ENCODE measurements around the gene CSAD. TPM values are rescaled to one million over a fixed set of nuclear protein-coding genes. Genes with fewer than 3 reads are reported as not detected.

CSAD gene
- polyA plus RNA-seq, 1 of the 3 experiments (the other 2 are of a cell fraction) = 32.2 TPM

DNA sequence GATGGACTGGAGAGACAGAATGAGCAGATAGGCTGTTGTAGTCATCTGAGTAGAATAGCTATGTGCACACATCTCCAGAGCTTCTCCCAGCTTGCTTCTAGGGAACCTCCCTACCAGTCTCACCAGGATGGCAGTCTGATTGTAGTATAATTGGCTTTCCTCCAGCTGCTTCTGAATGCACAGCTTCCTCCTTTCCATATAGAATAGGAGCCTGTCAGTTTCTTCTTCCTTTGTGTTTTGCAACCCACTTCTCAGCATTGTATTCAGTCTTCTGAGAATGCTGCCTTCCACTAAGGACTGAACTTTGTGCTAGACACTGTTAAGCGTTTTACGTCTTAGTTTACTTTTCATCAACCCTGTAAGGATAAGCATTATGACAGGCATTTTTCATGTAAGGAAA lies 2.2 kb upstream of the CSAD start:
- Histone ChIP-seq H3K36me3 (replicated peaks in 1 of 2; ENCODE audit: control insufficient read depth in 1 of 2, insufficient read depth in 2 of 2, low read length in 1 of 2) (peaks cover 56 to 57% of the 10 kb centered on the region in 2 experiments), H3K4me2 (peak overlapping the region; percentile 97), H3K4me1 (ENCODE audit: control insufficient read depth in 1 of 2, insufficient read depth in 2 of 2, low read depth in 1 of 2, low read length in 1 of 2) (peaks cover 16 to 37% of the 10 kb centered on the region in 2 experiments; a peak in 3 of 4 replicates), H3K9me2 (no peaks in the 10 kb centered on the region), H3F3A (replicated peaks; ENCODE audit: insufficient read depth) (peaks cover 20% of the 10 kb centered on the region), H3K79me2 (ENCODE audit: insufficient read depth) (peaks cover 41% of the 10 kb centered on the region), H3K27ac (ENCODE audit: low read depth in 2 of 2, low read length in 1 of 2) (no peak overlapping the region), H3K27me3 (ENCODE audit: insufficient read depth) (no peaks in the 10 kb centered on the region), H3K9ac (no peak overlapping the region), H3K9me3 (no peaks in the 10 kb centered on the region), H3K4me3 (ENCODE audit: low read depth in 2 of 2, low read length in 1 of 2) (peak overlapping the region in 1 of 2 experiments; percentile 0; a peak in 1 of 4 replicates), H2AFZ (ENCODE audit: low read depth) (no peak overlapping the region), H4K20me1 (ENCODE audit: insufficient read depth) (no peaks in the 10 kb centered on the region; the same call in 1 of the 2 replicates)
- TF ChIP-seq ELF1 (IDR thresholded peaks at IDR 0.05) = no peak
- TF ChIP-seq, protein P1, sequence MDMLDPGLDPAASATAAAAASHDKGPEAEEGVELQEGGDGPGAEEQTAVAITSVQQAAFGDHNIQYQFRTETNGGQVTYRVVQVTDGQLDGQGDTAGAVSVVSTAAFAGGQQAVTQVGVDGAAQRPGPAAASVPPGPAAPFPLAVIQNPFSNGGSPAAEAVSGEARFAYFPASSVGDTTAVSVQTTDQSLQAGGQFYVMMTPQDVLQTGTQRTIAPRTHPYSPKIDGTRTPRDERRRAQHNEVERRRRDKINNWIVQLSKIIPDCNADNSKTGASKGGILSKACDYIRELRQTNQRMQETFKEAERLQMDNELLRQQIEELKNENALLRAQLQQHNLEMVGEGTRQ (IDR thresholded peaks at IDR 0.05; ENCODE audit: borderline replicate concordance, low read depth, low read length) = no peak
- no peak for TF ChIP-seq CHD2 (IDR thresholded peaks at IDR 0.05; ENCODE audit: low read length, partially characterized antibody)
- TF ChIP-seq SIN3A (IDR thresholded peaks at IDR 0.05; ENCODE audit: borderline replicate concordance, low read depth, low read length) = no peak
- TF ChIP-seq, protein P2, sequence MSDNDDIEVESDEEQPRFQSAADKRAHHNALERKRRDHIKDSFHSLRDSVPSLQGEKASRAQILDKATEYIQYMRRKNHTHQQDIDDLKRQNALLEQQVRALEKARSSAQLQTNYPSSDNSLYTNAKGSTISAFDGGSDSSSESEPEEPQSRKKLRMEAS (IDR thresholded peaks at IDR 0.05; ENCODE audit: low read depth) = no peak
- no peak for TF ChIP-seq FOXM1 (IDR thresholded peaks at IDR 0.05; ENCODE audit: low read depth)
- no peak for TF ChIP-seq FOXJ3 (CRISPR knock-in tag; IDR thresholded peaks at IDR 0.05)
- CTCF ChIA-PET = interaction anchor here (0.7 to 23.1 kb wide), 9 partner anchors 8 to 85 kb away, joined by 3 to 272 read pairs (median 4); partner anchors contain the start of gene ESPL1
- DNase-seq = no peak
- WGBS (ENCODE audit: low lambda C conversion rate) = 98% methylated on average over 2 of the region's 2 CpGs
- POLR2A ChIA-PET = no interaction called here

DNA sequence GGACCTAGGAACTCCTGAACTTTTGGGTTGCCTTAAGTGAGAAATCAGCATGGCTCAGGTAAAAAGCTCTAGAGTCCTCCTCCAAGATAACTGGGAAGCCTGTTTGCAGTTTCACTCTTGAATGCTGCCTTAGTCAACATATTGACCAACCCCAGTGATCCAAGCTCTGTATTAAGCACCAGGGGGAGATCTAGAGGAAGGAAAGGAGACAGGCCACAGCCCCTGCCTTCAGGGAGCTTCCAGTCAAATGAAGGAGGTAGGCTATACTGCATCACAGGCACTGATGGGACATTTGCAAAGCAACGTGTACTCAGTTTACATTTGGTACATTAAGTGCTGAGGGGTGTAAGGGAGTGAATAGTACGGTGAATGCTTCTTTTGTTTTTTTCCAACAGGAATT lies 1.2 kb upstream of the CSAD start:
- WGBS (ENCODE audit: low lambda C conversion rate) = 97% methylated on average over 2 of the region's 2 CpGs
- ChIA-PET CTCF (interaction anchor here (0.6 to 23.1 kb wide), 16 partner anchors 9 to 129 kb away, joined by 3 to 272 read pairs (median 4); partner anchors contain the start of gene ESPL1), POLR2A (interaction anchor here (0.6 to 2.1 kb wide), 3 partner anchors 10 to 176 kb away, joined by 3 to 4 read pairs (median 4); partner anchors contain the start of genes EIF4B and ESPL1)

More for the DNA sequence above, 1.2 kb upstream of the CSAD start:
- H3F3A ChIP-seq (replicated peaks; ENCODE audit: insufficient read depth) = peaks cover 20% of the 10 kb centered on the region
- peak overlapping the region; percentile 83; the same call in 1 of the 2 replicates for H3K9ac ChIP-seq
- peaks cover 41% of the 10 kb centered on the region for H3K79me2 ChIP-seq (ENCODE audit: insufficient read depth)
- TF ChIP-seq MXI1 (IDR thresholded peaks at IDR 0.05; ENCODE audit: low read depth, low read length) (no peak), FOXM1 (IDR thresholded peaks at IDR 0.05; ENCODE audit: low read depth) (no peak), SIN3A (IDR thresholded peaks at IDR 0.05; ENCODE audit: borderline replicate concordance, low read depth, low read length) (no peak), ELF1 (IDR thresholded peaks at IDR 0.05) (no peak), RCOR1 (IDR thresholded peaks at IDR 0.05; ENCODE audit: low read length) (no peak), TEAD4 (IDR thresholded peaks at IDR 0.05; ENCODE audit: borderline replicate concordance, insufficient read depth) (no peak)
- TF ChIP-seq, protein P3, sequence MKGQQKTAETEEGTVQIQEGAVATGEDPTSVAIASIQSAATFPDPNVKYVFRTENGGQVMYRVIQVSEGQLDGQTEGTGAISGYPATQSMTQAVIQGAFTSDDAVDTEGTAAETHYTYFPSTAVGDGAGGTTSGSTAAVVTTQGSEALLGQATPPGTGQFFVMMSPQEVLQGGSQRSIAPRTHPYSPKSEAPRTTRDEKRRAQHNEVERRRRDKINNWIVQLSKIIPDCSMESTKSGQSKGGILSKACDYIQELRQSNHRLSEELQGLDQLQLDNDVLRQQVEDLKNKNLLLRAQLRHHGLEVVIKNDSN (IDR thresholded peaks at IDR 0.05; ENCODE audit: borderline replicate concordance, low read depth) = no peak
- TF ChIP-seq, protein P4, sequence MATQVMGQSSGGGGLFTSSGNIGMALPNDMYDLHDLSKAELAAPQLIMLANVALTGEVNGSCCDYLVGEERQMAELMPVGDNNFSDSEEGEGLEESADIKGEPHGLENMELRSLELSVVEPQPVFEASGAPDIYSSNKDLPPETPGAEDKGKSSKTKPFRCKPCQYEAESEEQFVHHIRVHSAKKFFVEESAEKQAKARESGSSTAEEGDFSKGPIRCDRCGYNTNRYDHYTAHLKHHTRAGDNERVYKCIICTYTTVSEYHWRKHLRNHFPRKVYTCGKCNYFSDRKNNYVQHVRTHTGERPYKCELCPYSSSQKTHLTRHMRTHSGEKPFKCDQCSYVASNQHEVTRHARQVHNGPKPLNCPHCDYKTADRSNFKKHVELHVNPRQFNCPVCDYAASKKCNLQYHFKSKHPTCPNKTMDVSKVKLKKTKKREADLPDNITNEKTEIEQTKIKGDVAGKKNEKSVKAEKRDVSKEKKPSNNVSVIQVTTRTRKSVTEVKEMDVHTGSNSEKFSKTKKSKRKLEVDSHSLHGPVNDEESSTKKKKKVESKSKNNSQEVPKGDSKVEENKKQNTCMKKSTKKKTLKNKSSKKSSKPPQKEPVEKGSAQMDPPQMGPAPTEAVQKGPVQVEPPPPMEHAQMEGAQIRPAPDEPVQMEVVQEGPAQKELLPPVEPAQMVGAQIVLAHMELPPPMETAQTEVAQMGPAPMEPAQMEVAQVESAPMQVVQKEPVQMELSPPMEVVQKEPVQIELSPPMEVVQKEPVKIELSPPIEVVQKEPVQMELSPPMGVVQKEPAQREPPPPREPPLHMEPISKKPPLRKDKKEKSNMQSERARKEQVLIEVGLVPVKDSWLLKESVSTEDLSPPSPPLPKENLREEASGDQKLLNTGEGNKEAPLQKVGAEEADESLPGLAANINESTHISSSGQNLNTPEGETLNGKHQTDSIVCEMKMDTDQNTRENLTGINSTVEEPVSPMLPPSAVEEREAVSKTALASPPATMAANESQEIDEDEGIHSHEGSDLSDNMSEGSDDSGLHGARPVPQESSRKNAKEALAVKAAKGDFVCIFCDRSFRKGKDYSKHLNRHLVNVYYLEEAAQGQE (IDR thresholded peaks at IDR 0.05; ENCODE audit: low read depth, low read length) = no peak
- TF ChIP-seq, protein P5, sequence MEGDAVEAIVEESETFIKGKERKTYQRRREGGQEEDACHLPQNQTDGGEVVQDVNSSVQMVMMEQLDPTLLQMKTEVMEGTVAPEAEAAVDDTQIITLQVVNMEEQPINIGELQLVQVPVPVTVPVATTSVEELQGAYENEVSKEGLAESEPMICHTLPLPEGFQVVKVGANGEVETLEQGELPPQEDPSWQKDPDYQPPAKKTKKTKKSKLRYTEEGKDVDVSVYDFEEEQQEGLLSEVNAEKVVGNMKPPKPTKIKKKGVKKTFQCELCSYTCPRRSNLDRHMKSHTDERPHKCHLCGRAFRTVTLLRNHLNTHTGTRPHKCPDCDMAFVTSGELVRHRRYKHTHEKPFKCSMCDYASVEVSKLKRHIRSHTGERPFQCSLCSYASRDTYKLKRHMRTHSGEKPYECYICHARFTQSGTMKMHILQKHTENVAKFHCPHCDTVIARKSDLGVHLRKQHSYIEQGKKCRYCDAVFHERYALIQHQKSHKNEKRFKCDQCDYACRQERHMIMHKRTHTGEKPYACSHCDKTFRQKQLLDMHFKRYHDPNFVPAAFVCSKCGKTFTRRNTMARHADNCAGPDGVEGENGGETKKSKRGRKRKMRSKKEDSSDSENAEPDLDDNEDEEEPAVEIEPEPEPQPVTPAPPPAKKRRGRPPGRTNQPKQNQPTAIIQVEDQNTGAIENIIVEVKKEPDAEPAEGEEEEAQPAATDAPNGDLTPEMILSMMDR (IDR thresholded peaks at IDR 0.05) = no peak
- H3K4me2 ChIP-seq = peak overlapping the region; percentile 97
- no peak for DNase-seq
- peak overlapping the region; percentile 77 to 78 for H3K4me3 ChIP-seq (ENCODE audit: low read depth in 2 of 2, low read length in 1 of 2)
- H4K20me1 ChIP-seq (ENCODE audit: insufficient read depth) = no peaks in the 10 kb centered on the region; the same call in 1 of the 2 replicates
- H3K36me3 ChIP-seq (replicated peaks in 1 of 2; ENCODE audit: control insufficient read depth in 1 of 2, insufficient read depth in 2 of 2, low read length in 1 of 2) = peaks cover 46 to 47% of the 10 kb centered on the region in 2 experiments
- no peak overlapping the region for H2AFZ ChIP-seq (ENCODE audit: low read depth)
- H3K27me3 ChIP-seq (ENCODE audit: insufficient read depth) = no peaks in the 10 kb centered on the region
- H3K4me1 ChIP-seq (ENCODE audit: control insufficient read depth in 1 of 2, insufficient read depth in 2 of 2, low read depth in 1 of 2, low read length in 1 of 2) = peaks cover 16 to 37% of the 10 kb centered on the region in 2 experiments; a peak in 3 of 4 replicates
- peak overlapping the region; percentile 89 to 97; a peak in 2 of 4 replicates for H3K27ac ChIP-seq (ENCODE audit: low read depth in 2 of 2, low read length in 1 of 2)
- H3K9me3 ChIP-seq = no peaks in the 10 kb centered on the region
- H3K9me2 ChIP-seq = no peaks in the 10 kb centered on the region
